H1 (cell line): Measurements from ENCODE around the gene DUSP10.

Experiments used
- JUND ChIP-seq: IDR thresholded peaks from 2 replicates; pipeline ENCODE4 v1.6.1; 2011; ENCODE audit warnings: mild to moderate bottlenecking, improper control_type of control experiment, low read length
- MAFK ChIP-seq: IDR thresholded peaks from 2 replicates; pipeline ENCODE4 v1.6.1; 2012; ENCODE audit warnings: low read depth, mild to moderate bottlenecking, improper control_type of control experiment, low read length
- POLR2A ChIP-seq, 2 experiments: IDR thresholded peaks; 1 replicate in 1 of 2; 2 replicates in 1 of 2; pipeline ENCODE4 v1.6.1; 2011; ENCODE audit warnings: low read depth in 2 of 2, low read length in 2 of 2, mild to moderate bottlenecking in 2 of 2; ENCODE audit errors: control extremely low read depth in 1 of 2
- RNF2 ChIP-seq: fragments of 200-900, 300-1000 bp; sonication (generic); IDR thresholded peaks from 2 replicates; pipeline ENCODE4 v1.7.1; 2016; ENCODE audit warnings: borderline replicate concordance, low read depth, mild to moderate bottlenecking, antibody characterized with exemption, low read length; ENCODE audit not compliant: poor library complexity, severe bottlenecking; ENCODE audit errors: missing control alignments
- SRF ChIP-seq: IDR thresholded peaks from 2 replicates; pipeline ENCODE4 v1.6.1; 2011; ENCODE audit warnings: mild to moderate bottlenecking, low read depth, low read length, moderate library complexity
- TF ChIP-seq, protein P1 (sequence below), 3 experiments: IDR thresholded peaks; 1 replicate in 2 of 3; 2 replicates in 1 of 3; pipeline versions ENCODE4 v1.5.1 to v1.6.1; 2011; ENCODE audit warnings: low read length in 3 of 3, mild to moderate bottlenecking in 3 of 3, inconsistent platforms in 2 of 3, low read depth in 1 of 3, moderate library complexity in 1 of 3; ENCODE audit not compliant: insufficient read depth in 1 of 3; ENCODE audit errors: control extremely low read depth in 1 of 3

DNA sequence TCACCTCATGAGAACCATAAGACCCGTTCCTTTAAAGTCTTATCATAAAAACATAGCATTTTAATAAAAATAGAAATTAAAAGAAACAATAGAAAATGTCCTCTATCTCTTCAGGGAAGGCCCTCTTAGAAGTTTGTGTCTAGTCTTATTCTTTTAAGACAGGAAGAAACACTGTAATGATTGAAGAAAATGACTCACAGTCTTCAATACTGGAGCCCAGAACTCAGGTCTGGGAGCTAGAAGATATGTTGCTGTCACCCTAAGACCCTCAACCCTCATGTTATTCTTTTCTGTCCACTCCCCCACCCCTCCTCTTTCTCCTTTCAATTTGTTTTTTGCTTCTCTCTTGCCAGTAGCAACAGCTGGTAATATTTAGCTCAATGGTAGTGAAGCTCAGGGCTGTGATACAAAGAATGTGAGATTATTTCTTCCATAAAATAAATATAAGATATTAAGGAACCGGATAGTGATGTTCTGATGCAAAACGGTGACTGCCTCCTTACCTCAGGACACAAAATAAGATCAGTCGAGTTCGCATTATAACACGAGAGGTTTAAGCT, 12.0 kb downstream of the DUSP10 start:
- TF ChIP-seq RNF2 (no peak), JUND (no peak), SRF (no peak), POLR2A (IDR thresholded peaks at IDR 0.05; ENCODE audit: control extremely low read depth in 1 of 2, low read depth in 2 of 2, low read length in 2 of 2) (no peak), MAFK (no peak)
- TF ChIP-seq, protein P1, sequence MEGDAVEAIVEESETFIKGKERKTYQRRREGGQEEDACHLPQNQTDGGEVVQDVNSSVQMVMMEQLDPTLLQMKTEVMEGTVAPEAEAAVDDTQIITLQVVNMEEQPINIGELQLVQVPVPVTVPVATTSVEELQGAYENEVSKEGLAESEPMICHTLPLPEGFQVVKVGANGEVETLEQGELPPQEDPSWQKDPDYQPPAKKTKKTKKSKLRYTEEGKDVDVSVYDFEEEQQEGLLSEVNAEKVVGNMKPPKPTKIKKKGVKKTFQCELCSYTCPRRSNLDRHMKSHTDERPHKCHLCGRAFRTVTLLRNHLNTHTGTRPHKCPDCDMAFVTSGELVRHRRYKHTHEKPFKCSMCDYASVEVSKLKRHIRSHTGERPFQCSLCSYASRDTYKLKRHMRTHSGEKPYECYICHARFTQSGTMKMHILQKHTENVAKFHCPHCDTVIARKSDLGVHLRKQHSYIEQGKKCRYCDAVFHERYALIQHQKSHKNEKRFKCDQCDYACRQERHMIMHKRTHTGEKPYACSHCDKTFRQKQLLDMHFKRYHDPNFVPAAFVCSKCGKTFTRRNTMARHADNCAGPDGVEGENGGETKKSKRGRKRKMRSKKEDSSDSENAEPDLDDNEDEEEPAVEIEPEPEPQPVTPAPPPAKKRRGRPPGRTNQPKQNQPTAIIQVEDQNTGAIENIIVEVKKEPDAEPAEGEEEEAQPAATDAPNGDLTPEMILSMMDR (IDR thresholded peaks at IDR 0.05; ENCODE audit: control extremely low read depth in 1 of 3, insufficient read depth in 1 of 3, low read depth in 1 of 3, low read length in 3 of 3), result no peak
